ENCODE measurements around the gene ITPR2. TPM values are rescaled to one million over a fixed set of nuclear protein-coding genes. Genes with fewer than 3 reads are reported as not detected.

The ITPR2 gene
- total RNA-seq, 1 donor from 2014 or later, result 62.4 TPM

DNA sequence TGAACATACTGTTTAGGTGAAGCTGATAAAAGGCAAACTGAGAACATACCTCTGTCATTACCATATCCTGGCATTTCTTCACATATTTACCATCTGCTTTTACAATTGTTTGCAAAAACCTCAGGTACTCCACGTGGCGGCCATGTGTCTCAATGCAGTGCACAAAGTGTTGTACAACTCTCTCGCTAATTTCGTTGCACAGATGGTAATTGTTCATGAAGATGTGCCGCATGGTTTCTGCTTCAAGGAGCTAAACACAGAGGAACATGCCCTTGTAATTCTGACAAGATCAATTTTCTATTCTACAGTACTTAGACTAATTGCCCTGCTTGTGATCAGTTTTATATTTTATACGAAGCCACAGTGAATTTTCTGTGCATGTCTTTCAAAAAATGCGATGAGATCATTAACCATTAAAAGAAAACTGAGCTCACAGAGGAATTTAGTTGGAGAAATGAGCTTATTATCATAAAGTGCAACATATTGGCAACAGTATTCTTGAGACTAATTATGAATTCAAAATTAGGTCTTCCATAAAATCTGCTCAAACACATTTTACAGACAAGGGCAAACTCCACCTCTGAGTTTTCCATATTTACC lies 233.8 kb downstream of the ITPR2 start:
- DNase-seq (ENCODE audit: low spot score), result no peak
- no peak for ATAC-seq

DNA sequence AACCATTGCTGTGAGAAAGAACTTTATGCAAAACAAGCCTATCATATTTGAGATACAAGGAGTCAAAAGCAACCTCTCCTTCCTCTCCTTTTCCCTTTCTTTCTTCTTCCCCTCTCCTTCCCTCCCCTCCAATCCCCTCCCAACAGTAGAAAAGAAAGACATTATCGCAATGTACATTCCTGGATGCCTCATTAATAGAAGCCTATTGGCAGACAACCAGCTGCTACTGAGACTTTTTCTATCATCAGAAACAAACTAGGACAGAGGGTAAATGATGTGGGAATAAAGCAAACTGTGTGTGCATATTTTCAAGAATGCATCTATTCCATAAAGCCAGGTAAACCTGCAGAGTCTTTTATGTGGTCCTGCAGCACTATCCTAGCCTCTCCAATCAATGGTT lies 237.2 kb downstream of the ITPR2 start:
- ATAC-seq, result no peak
- DNase-seq (ENCODE audit: low spot score), result no peak

DNA sequence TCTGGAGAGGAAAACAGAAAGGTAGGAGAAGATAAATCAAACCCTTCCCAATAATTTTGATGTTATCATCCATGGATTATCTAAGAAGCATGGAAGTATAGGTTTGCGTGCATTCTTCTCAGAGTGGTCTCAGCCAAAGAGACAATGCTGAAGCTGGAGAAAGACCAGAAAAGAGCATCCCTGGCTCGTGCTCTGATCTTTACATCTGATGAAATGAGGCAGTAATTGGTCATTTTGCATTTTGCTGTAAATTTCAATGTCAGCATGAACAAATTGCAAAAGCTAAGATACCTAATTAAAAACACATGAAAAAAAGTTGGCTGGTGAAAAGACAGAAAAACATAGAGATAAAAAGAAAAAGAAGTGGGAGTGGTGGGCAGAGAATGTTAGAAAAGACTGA lies 252.4 kb downstream of the ITPR2 start:
- DNase-seq (ENCODE audit: low spot score), result no peak

DNA sequence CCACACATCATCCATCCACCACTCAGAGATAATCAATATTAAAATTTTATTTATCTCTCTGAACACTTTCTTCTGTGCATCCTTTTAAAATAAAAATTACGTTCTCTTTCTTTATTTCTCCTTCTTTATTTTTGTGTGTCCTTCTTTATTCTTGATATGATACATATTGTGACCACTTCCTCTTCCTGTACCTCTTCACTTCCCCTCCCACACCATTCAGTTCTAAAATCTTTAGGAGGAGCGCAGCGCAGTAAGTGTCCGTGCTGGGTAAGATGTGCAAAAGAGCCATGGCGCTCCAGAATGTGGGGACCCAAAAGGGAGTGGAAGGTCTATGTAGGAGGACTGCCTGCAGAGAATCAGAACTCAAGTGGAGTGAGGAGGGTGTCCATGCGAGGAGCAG lies 256.7 kb downstream of the ITPR2 start:
- ATAC-seq (no peak), DNase-seq (ENCODE audit: low spot score) (no peak)

More for the DNA sequence above, 252.4 kb downstream of the ITPR2 start:
- no peak for ATAC-seq

DNA sequence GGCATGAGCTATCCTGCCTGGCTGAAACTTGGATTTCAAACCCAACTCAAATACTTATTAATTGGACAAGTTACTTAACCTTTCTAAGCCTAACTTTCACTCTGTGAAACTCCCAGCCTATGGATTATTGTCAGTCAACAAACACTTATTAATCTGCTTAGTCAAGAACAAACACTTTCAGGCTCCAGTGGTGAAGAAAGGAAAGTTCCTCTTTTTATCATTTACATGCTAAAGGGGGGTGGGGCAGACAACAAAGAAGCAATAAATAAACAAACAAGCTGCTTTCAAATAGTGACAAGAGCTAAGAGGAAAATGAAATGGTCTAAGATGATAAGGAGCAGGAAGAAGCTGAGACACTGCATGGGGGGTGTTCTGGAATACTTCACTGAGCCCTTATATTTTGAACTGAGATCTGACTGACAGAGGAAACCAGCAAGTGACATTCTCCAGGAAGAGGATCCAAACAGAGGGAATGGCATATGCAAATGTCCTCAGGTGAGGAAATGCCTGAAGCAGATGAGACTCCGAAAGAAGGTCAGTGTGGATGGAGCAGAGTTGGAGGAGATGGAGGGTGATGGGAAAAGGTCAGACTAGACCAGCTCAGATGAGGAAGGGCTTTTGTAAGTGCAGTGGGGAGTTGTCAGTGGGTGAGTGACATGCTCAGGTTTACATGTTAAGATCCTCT lies 259.6 kb downstream of the ITPR2 start:
- ATAC-seq, result peak; percentile 19
- no peak for DNase-seq (ENCODE audit: low spot score)

DNA sequence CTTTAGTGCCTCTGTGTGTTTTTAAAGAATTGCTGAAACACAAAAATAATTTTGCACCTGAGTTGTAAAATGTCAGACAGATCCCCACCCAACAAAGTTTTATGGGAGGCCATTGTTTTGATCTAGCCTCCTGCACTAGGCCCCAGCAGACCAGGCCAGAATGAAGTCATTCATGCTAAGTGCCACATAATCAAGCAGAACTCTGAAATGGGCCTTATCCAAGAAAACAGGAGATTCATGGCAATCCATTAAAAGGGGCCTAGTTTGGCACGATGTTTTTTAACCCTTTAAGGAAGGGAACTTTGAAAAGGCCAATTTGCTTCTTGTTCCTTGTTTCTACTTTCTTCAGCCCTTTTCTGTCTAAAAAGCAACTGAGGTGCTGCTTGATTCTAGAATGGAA lies 260.9 kb downstream of the ITPR2 start:
- no peak for ATAC-seq
- DNase-seq (ENCODE audit: low spot score), result no peak

DNA sequence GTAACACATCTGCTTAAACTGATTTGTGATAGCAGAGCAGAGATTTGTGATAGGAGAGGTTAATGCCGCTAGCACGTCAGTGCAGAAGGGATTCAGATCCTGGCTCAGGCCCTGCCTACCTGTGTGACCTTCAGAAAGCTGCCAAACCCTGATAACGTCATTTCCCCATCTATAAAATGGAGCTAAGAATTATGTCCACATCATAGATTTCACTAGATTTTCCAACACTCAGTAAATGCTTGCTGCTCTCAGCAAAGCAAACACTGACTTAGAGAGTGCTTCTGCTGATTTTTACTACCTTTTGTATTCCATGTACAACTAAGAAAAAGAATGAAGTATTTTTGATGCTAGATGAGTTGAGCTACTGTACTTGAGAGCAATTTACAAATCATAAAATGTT lies 261.4 kb downstream of the ITPR2 start:
- peak; percentile 23 for ATAC-seq

DNA sequence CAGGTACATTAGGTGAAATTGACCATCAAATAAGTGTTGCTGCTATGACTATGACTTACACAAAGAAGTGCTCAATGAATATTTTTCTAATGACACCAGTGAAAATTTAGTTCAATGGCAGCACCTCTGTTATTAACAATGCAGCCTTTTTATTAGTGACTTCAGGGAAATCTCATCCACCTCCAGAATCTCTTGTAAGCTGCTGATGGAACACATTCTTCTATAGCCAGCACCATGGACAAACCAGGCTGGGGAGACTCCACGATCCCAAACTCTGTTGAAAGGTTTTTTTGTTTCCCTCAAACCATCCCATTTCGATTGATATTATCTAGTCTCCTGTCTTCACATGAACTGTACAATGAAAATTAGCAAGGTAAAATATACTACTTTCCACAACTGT lies 265.9 kb downstream of the ITPR2 start:
- ATAC-seq (no peak), DNase-seq (ENCODE audit: low spot score) (no peak)

More for the DNA sequence above, 261.4 kb downstream of the ITPR2 start:
- no peak for DNase-seq (ENCODE audit: low spot score)

DNA sequence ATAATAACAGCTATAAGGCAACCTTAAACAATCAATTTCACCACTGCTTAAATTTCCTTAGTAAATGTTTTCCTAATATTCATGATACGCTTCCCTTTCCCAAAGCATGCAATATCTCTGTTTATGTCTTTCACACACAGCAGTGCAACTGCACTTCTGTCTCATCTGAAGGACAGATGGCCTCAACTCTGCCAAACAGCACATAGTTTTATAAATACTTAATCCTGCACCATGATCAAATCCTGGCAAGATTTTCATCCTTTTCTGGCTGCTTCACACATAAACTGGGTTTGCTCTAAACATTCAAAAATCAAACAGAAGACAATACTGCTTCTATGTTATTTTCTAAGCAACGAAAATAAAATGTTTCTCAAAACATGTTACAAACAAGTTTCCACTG lies 266.3 kb downstream of the ITPR2 start:
- DNase-seq (ENCODE audit: low spot score) (no peak), ATAC-seq (no peak)

DNA sequence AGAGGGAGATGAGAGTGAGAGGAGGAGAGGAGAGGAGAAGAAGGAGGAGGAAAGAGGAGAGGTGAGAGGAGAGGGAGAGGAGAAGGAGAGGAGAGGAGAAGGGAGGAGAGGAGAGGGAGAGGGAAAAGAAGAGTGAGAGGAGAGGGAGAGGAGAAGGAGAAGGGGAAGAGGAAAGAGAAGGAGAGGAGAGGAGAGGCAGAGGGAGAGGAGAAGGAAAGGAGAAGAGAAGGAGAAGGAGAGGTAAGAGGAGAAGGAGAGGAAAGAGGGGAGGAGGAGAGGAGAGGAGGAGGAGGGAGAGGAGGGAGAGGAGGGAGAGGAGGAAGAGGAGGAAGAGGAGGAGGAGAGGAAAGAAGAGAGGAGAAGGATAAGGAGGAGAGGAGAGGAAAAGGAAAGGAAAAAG lies 266.8 kb downstream of the ITPR2 start:
- ATAC-seq, result no peak
- no peak for DNase-seq (ENCODE audit: low spot score)

DNA sequence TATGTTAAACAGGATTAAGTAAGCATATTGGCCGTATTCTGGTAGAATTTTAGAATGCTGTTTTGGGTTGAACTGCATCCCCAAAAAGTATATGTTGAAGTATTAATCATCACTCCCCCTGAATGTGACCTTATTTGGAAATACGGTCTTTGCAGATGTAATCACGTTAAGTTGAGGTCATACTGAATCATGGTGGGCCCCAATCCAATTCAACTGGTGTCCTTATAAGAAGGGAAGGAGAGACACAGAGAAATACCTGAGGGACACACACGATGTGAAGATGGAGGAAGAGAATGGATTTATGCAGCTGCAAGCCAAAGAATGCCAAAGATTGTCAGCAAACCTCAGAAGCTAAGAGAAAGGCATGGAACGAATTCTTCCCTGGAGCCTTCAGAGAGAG lies 268.6 kb downstream of the ITPR2 start:
- no peak for ATAC-seq
- DNase-seq (ENCODE audit: low spot score), result no peak

DNA sequence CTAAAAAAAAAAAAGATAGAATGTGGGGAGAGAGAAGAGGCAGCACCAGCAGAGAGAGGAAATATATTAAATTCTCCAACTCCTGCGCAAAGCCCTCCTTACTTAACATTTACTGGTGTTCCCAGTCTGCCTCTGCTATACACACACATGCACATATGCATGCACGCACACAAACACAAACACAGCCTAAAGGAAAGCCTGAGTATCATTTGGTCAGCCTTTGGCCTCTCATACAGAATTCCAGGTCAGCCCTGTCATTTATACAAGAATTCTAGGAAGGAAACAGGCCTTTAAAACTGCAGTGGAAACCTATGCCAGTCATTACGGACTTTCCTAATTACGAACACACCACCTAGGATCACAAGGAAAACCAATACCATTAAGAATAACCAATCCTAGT lies 269.4 kb downstream of the ITPR2 start:
- DNase-seq (ENCODE audit: low spot score), result no peak

DNA sequence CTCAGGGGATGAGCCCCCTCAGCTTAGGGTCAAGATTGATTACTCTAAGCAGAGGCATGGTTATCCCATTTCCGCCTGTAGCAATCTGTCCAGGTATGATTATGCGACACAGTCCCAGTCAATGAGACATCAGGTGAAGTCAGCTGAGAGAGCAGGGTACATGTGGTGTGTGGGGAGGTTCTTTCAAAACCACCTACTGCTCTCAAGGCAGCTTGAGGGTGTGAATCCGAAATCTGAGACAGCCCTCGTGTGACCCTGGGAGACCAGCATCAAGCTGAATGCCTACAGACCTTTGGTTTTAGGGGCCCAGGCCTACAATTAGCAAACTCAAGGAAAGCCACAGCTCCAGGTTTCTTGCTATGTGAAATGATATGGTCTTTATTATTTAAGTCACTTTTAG lies 275.7 kb downstream of the ITPR2 start:
- DNase-seq (ENCODE audit: low spot score), result no peak
- ATAC-seq, result no peak

More for the DNA sequence above, 269.4 kb downstream of the ITPR2 start:
- ATAC-seq, result no peak

DNA sequence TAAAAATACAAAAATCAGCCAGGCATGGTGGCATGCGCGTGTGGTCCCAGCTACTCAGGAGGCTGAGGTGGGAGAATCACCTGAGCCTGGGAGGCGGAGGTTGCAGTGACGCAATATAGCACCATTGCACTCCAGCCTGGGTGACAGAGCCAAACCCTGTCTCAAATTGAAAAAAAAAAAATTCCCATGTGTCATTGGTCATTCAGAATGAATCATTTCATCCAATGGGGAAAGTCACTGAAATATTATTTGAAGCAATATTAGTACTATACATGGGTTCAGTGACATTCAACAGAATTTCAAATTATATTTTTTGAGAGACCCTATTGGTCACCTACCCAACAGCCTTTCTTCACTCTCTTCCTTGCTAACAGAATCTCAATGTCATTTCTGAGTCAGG lies 276.1 kb downstream of the ITPR2 start:
- DNase-seq (ENCODE audit: low spot score) (no peak), ATAC-seq (no peak)

DNA sequence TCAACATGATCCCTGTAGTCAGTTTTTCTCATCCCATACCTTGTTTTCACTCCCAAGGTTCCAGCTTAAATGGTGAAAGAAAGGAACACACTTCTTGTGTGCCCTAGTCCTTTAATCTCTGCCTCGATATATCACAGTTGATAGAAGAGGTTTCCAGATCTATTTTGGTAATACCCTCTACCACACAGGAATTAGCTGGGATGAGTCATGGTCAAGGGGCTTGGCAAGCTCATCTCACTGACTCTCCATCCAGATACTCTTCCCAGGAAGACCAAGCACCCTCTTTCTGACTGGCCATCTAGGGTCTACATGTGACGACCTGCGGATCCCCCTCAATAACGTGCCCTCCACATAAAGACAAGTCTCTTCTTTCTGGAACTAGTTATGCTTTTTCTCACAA lies 277.9 kb downstream of the ITPR2 start:
- DNase-seq (ENCODE audit: low spot score) (no peak), ATAC-seq (no peak)

DNA sequence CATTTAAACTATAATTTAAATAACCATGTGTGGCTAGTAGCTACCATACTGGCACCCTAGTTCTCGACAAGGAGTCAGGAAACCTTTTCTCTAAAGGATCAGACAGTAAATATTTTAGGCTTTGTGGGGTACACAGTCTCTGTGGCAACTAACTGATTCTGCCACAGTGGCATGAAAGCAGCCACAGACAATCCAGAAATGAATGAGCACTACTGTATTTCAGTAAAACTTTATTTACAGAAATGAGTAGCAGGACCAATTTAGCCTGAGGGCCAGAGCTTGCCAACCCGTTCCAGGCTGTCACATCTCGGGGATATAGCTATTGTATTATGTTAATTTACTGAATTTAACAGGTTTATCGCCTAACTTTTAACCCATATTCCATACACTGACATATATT lies 278.7 kb downstream of the ITPR2 start:
- no peak for ATAC-seq

DNA sequence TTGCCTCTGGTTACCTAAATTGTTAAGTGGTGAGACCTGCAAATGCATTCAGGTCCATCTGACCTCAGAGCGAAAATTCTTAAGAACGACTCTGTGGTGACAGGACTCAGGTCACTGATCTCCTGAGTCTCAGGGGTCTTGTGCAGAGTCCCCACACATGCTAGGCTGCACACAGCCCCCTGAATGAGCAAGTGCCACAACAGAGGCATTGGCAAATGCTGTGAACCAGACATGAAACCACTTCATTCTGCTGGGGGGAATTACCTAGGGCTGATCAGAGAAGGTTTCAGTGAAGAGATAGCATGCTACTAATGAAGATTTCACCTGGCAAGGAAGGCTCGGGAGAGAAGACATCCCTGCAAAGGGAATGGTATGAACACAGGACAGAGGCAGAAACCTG lies 281.6 kb downstream of the ITPR2 start:
- DNase-seq (ENCODE audit: low spot score) (no peak), ATAC-seq (no peak)

More for the DNA sequence above, 278.7 kb downstream of the ITPR2 start:
- DNase-seq (ENCODE audit: low spot score), result no peak

DNA sequence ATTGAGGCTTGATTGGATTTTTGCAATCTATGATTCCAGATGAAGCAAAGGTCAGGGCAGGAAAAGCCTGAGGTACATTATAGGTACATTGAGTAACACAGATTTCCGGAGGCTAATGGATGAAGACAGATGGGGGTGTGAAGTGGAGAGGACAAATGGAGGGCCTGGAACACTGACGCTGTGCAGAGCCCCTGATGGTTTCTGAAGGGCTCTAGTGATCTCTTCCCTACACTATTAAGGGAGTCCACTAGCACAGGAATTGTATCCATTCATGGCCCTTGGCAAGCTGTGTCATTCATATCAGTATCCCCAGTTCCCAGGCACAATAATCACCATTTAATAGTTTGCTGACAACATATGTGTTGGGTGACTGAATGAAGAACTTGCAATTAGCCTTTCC lies 284.8 kb downstream of the ITPR2 start:
- no peak for DNase-seq (ENCODE audit: low spot score)
- ATAC-seq, result no peak

DNA sequence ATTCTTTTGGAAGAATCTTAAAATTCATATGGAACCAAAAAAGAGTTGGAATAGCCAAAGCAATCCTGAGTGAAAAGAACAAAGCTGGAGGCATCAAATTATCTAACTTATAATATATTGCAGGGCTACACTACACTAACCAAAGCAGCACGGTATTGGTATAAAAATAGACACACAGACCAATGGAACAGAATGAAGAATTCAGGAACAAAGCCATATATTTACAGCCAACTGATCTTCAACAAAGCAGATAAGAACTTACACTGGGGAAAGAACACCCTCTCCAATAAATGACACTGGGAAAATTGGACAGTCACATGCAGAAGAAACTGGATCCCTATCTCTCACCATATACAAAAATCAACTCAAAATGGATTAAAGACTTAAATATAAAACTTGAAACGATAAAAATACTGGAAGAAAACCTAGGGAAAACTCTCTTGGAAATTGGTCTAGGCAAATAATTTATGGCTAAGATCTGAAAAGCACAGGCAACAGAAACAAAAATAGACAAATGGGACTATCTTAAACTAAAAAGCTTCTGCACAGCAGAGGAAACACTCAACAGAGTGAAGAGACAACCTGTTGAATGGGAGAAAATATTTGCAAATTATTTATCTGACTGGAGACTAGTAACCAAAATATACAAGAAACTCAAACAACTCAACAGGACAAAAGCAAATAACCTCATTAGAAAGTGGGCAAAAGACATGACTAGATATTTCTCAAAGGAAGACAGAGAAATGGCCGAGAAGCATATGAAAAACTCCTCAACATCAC lies 286.3 kb downstream of the ITPR2 start:
- ATAC-seq, result no peak
- no peak for DNase-seq (ENCODE audit: low spot score)

DNA sequence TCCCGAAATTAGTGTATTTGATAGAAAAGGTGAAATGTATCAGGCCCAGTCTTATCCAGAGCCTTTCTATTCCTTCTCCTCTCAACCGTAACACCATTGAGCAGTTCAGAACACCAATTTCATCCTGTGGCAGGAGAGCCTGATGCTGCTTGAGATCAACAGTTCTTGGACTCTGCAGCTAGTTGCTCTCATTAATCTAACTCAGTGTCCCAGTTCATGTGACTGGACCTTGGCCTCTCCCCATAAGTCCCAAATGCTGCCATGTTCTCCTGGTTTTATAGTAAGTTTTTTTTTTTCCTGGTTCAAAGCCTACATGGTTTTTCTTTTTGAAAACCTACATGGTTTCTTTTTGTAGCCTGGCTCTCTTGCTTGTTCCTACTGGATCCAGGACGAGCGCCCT lies 293.9 kb downstream of the ITPR2 start:
- ATAC-seq (peak; percentile 44), DNase-seq (ENCODE audit: low spot score) (no peak)

DNA sequence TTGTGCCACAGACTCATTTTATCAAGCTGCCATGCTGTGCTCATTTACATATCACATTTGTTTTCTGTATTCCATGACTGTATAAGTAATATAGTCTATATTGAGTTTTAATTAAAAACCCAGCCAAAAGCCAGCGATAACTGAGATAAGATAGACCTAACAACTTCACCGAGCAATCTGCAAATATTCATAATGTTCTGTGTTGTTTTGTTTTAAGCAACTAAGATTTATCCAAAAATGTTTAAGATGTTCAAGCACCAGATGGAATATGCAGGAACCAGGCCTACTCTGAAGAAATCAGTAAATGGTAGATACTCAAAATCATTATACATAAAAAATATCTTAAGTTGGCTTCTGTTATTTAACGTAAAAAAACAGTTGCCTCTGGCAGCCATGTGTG lies 295.3 kb downstream of the ITPR2 start:
- DNase-seq (ENCODE audit: low spot score), result no peak
- ATAC-seq, result no peak

DNA sequence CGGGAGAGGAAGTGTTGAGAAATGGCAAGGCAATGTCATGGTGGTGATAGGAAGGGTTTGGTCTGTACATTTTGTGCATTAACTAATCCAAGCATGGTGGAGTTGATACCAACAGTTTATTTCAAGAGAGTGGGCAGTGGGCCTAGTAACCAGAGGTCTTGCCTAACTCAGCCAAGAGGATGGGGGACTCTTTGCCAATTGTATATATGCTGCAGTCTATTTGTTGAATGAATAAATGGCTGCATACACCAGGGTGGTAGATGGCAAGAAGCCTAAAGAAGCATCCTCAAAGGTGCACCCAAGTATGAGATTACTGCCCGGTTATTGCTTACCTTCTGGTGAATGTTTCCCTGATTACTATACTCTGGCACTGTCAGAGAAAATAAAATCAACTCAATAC lies 295.9 kb downstream of the ITPR2 start:
- ATAC-seq (no peak), DNase-seq (ENCODE audit: low spot score) (no peak)
